NAMALWA (cell line): ENCODE data around the gene STIMATE.

Experiments used
- DNase-seq: peaks from one replicate; pipeline ENCODE4 v3.0.0-alpha.2; 2015; ENCODE audit warnings: low spot score

The STIMATE gene

GRCh38 chr3:52817221-52817620 lies 80.1 kb downstream of the STIMATE start:
- no peak for DNase-seq

GRCh38 chr3:52816654-52817053 lies 80.7 kb downstream of the STIMATE start:
- DNase-seq = no peak

- DNase-seq = no peak
These were observed 81.1 kb downstream of the STIMATE start for GRCh38 chr3:52816199-52816598.

GRCh38 chr3:52813810-52814209 lies 83.5 kb downstream of the STIMATE start:
- no peak for DNase-seq

GRCh38 chr3:52811452-52812011 lies 85.8 kb downstream of the STIMATE start:
- no peak for DNase-seq

GRCh38 chr3:52810923-52811322 lies 86.4 kb downstream of the STIMATE start:
- DNase-seq = no peak

GRCh38 chr3:52809662-52810377 lies 87.5 kb downstream of the STIMATE start:
- DNase-seq = no peak

GRCh38 chr3:52809149-52809548 lies 88.2 kb downstream of the STIMATE start:
- no peak for DNase-seq

- no peak for DNase-seq
These were observed 91.9 kb downstream of the STIMATE start for GRCh38 chr3:52805270-52806039.

- no peak for DNase-seq
These were observed 95.5 kb downstream of the STIMATE start for GRCh38 chr3:52801839-52802238.

- DNase-seq = no peak
These were observed 97.3 kb downstream of the STIMATE start for GRCh38 chr3:52800079-52800478.

- peak; percentile 8 for DNase-seq
These were observed 98.3 kb downstream of the STIMATE start for GRCh38 chr3:52798978-52799476.

- no peak for DNase-seq
These were observed 98.9 kb downstream of the STIMATE start for GRCh38 chr3:52798376-52798977.

GRCh38 chr3:52796411-52796810 lies 100.9 kb downstream of the STIMATE start:
- DNase-seq = no peak

- no peak for DNase-seq
These were observed 101.9 kb downstream of the STIMATE start for GRCh38 chr3:52795298-52795900.

- DNase-seq = no peak
These were observed 102.7 kb downstream of the STIMATE start, which contains the start of gene ITIH3 for GRCh38 chr3:52794612-52795099. Gene ITIH3, plus strand, starts transcription at chr3:52794796. Its CDS starts 8 bp downstream, at chr3:52794804.

GRCh38 chr3:52793702-52794611 lies 103.4 kb downstream of the STIMATE start:
- DNase-seq = no peak

- no peak for DNase-seq
These were observed 104.2 kb downstream of the STIMATE start for GRCh38 chr3:52792961-52793695.

GRCh38 chr3:52792413-52792812 lies 104.9 kb downstream of the STIMATE start:
- no peak for DNase-seq

GRCh38 chr3:52791928-52792327 lies 105.4 kb downstream of the STIMATE start:
- DNase-seq = no peak
